HG02571 (cell line): ENCODE data around the gene EPHB4.

Experiments
- ATAC-seq: cut with Tn5 transposase; IDR thresholded peaks from one replicate; pipeline ENCODE4 v1.9.1; 2021; ENCODE audit warnings: mild to moderate bottlenecking, moderate library complexity; ENCODE audit not compliant: unreplicated experiment

The EPHB4 gene

GRCh38 chr7:100827330-100828226 is at the start of gene EPHB4:
Gene EPHB4, minus strand, starts transcription at chr7:100827523. Its CDS starts 493 bp downstream, at chr7:100827030.
- no peak for ATAC-seq

GRCh38 chr7:100875356-100875751 is 48.0 kb upstream of the EPHB4 start:
- ATAC-seq: peak; percentile 35

GRCh38 chr7:100874577-100875355 is 47.4 kb upstream of the EPHB4 start, which contains the start of gene SRRT:
Gene SRRT, plus strand, starts transcription at chr7:100875103. Its CDS starts 488 bp downstream, at chr7:100875591.
- ATAC-seq: peak; percentile 93

- no peak for ATAC-seq
Measured at GRCh38 chr7:100874300-100874576, 46.9 kb upstream of the EPHB4 start.

GRCh38 chr7:100873599-100874299 is 46.4 kb upstream of the EPHB4 start:
- no peak for ATAC-seq

GRCh38 chr7:100867776-100868485 is 40.6 kb upstream of the EPHB4 start:
- no peak for ATAC-seq

GRCh38 chr7:100867040-100867775 is 39.9 kb upstream of the EPHB4 start, which contains the start of gene TRIP6:
Gene TRIP6, plus strand, starts transcription at chr7:100867387. Its CDS starts 111 bp downstream, at chr7:100867498.
- ATAC-seq: no peak

- ATAC-seq: no peak
Measured at GRCh38 chr7:100866729-100867039, 39.4 kb upstream of the EPHB4 start.

GRCh38 chr7:100865938-100866728 is 38.8 kb upstream of the EPHB4 start:
- ATAC-seq: no peak

- no peak for ATAC-seq
Measured at GRCh38 chr7:100865372-100865911, 38.1 kb upstream of the EPHB4 start.

GRCh38 chr7:100864263-100864845 is 37.0 kb upstream of the EPHB4 start:
- no peak for ATAC-seq

- no peak for ATAC-seq
Measured at GRCh38 chr7:100863406-100863950, 36.2 kb upstream of the EPHB4 start.

- no peak for ATAC-seq
Measured at GRCh38 chr7:100861616-100861985, 34.3 kb upstream of the EPHB4 start.

- no peak for ATAC-seq
Measured at GRCh38 chr7:100860702-100861615, 33.6 kb upstream of the EPHB4 start.

- ATAC-seq: no peak
Measured at GRCh38 chr7:100859856-100860255, 32.5 kb upstream of the EPHB4 start.

- ATAC-seq: no peak
Measured at GRCh38 chr7:100856871-100857282, 29.6 kb upstream of the EPHB4 start.

GRCh38 chr7:100855515-100855914 is 28.2 kb upstream of the EPHB4 start:
- ATAC-seq: no peak
